ENCODE data around the gene SPRED2.

Gene SPRED2

DNA sequence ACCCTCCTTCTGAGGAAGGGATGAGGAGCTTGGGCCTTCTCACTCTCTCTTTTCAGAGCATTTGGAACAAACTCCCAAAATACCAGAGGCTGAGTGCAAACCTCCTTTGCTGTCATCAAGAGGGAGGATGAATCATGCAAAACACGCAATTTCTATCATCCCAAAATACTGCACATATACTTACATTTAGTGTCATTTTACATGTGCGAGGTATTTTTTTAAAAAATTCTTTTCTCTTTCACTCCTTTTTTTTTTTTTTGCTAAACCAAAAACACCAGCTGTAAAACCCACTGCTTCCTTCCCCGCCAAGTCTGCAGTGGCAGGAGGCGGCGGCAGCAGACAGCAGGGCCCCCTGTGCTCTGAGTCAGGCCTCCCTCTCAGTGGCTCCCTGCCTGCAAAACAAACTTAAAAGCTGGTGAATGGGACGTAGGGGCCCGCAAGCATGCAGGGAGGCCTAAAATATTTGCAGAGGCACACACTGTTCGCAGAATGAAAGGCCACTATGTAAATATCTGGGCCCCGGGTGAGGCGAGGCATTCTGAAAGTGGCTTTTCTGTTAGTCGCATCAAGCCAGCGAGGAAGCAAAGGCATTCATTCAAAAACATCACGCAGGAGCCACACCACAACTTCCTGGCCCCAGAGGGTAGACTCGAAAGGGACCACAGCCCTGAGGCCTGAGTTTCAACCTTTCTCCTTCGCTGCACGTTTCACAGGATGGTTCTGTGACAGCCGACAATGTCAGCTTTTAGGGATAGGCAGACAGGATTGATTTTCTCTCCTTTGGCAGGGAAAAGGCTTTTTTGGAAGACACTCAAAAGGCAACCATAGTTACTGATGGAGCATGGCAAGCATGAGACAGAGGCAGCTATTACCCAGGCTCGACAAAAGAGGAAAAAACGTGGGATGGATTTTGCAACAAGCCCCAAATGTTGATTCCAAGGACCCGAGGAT lies 131.4 kb downstream of the SPRED2 start:
- no peak for DNase-seq

DNA sequence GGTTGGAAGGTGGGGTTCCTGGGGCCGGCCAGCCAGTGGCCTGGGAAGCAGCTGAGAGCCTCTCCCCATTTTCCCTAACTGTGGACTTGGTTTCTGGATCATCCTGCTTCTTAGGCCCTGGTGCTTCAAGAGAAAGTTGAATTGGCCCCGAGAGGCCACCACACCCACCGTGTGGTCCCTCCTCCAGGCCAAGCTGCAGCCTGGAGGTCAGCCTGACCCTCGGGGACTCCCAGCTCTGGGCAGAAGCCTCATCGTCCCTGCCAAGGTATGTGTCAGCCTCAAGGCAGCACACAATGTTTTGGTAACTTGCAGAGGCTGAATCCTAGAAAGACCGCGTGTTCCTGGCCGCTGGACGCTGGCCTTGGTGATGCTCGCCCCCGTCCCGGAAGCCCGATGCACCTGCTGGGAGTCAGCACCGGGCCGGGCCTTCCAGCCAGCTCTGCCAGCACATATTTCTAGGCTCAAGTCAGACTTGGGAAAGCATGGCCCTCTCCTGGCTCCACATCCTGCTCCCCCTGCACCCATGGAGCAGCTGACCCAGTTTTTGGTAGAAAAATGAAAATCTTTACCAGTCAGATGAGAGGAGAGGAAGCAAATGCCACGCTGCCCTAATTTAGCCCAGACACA lies 132.2 kb downstream of the SPRED2 start:
- peak; percentile 37 for DNase-seq

DNA sequence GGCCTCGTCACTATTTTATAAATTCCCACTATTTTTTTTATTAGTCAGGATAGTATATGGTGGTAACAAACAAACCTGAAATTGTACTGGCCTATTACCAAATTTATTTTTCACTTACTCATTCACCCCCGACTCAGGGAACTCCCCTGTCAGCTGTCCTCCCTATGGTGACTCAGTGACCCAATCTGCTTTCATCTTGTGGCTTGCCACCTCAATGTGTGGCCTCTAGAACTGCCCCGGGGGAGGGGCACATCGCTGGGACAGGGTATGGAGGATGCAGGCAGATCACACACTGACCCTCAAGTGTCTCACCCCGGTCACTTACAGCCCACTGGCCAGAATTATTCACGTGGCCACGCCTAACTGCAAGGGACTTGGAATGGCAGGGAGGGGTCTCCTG lies 133.2 kb downstream of the SPRED2 start:
- no peak for DNase-seq

GRCh38 chr2:65298089-65298488 lies 134.3 kb downstream of the SPRED2 start:
- no peak for DNase-seq

DNA sequence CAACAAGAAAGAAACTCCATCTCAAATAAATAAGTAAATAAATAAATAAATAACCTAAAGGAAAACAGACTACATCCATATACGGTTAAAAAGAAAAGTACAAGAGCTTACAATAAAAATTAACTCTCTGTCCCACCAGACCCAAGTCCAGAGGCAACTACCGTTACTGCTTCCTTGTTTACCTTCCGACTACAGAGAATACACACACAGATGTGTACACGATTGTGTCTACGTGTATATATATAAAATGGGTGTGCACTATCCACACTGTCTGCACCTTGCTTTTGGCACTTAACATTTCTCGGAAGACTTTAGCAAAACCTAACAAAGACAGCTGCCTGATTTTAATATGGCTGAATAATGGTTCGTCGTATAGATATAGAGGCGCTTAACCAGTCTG lies 134.9 kb downstream of the SPRED2 start:
- DNase-seq, result no peak

DNA sequence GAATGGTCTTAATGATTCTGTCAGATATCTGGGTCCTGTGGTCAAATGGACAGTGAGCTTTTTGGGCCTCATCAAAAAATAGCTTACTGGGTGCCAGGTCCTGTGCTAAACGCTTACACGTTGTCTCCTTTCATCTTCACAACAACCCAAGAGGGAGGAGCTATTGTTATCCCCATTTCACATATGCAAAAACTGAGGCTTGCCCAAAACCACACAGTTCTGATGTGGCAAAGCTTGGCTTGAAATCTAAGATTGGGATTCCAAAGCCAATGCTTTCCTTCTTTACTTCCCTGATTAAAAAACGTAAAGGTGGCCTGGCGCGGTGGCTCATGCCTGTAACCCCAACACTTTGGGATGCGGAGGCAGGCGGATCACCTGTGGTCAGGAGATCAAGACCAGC lies 135.4 kb downstream of the SPRED2 start:
- no peak for DNase-seq

- no peak for DNase-seq
Measured at GRCh38 chr2:65294701-65295100, 137.7 kb downstream of the SPRED2 start.

GRCh38 chr2:65294136-65294535 lies 138.3 kb downstream of the SPRED2 start:
- no peak for DNase-seq

- no peak for DNase-seq
Measured at GRCh38 chr2:65293376-65293775, 139.0 kb downstream of the SPRED2 start.

GRCh38 chr2:65292461-65293011 lies 139.9 kb downstream of the SPRED2 start:
- no peak for DNase-seq

- no peak for DNase-seq
Measured at GRCh38 chr2:65292106-65292400, 140.3 kb downstream of the SPRED2 start.

DNA sequence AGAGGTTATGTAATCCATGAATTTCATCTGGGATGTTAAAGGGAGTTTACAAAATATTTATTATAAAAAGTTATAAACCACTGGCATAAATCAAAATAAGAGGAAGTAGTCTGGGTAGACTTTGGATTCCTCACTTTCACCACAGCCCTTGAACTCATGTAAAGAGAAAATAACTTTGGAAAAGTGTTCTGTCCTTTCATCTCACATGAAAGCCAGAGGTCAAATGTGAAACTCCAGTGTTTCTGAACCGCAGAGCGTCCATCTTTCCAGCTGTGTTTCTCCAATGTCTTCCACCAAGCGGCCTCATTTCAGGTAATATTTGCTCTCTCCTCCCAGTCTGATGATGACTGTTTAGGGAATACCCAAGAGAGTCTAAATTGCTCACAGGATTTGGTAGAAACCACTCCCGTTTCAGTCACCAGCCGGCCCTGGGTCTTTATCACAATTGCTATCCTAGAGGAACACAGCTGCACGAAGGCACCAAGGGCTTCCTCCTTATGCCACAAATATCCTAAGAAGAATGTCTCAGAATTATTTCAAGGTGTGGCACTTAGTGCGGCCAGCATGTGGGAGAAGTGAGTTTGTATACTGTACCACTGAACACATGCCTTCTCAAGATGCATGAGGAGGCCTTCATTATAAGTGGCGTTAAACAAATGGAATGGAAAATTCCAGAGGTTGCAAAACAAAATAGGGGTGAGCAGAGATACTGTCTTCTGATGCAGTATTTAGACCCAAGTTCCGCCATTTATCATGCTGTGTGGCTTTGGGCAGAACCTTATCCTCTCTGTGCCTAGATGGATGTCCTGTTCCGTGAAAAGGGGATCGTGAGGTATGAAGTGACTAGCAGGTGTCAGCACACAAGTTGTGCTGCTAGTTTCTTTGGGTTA lies 140.9 kb downstream of the SPRED2 start:
- DNase-seq, result no peak

GRCh38 chr2:65287364-65287763 lies 145.0 kb downstream of the SPRED2 start:
- no peak for DNase-seq

GRCh38 chr2:65282477-65283053 lies 149.8 kb downstream of the SPRED2 start:
- no peak for DNase-seq

- DNase-seq, result no peak
Measured at GRCh38 chr2:65281627-65282351, 150.6 kb downstream of the SPRED2 start.

GRCh38 chr2:65279756-65280155 lies 152.6 kb downstream of the SPRED2 start:
- DNase-seq, result no peak

- DNase-seq, result no peak
Measured at GRCh38 chr2:65278531-65278981, 153.8 kb downstream of the SPRED2 start.

- DNase-seq, result no peak
Measured at GRCh38 chr2:65277791-65278483, 154.5 kb downstream of the SPRED2 start.

- no peak for DNase-seq
Measured at GRCh38 chr2:65277118-65277517, 155.3 kb downstream of the SPRED2 start.

- no peak for DNase-seq
Measured at GRCh38 chr2:65276609-65277008, 155.8 kb downstream of the SPRED2 start.

Data from GOT3 (cell line).